Fibroblast of skin of right biceps (primary cell): ENCODE results near the gene SERP2.
A peak's percentile ranks its signal among the peaks of the same experiment; 100 is the strongest.

ENCODE experiments used
- DNase-seq: peaks from one replicate; pipeline ENCODE4 v3.0.0-alpha.2; 2013

SERP2 gene

GRCh38 chr13:44414716-44415115, 41.1 kb downstream of the SERP2 start:
- DNase-seq: no peak

- no peak for DNase-seq
Measured at GRCh38 chr13:44415815-44416214, 42.2 kb downstream of the SERP2 start.

GRCh38 chr13:44416301-44416700, 42.7 kb downstream of the SERP2 start:
- DNase-seq: no peak

- DNase-seq: no peak
Measured at GRCh38 chr13:44416744-44417143, 43.1 kb downstream of the SERP2 start.

GRCh38 chr13:44417446-44417845, 43.8 kb downstream of the SERP2 start:
- no peak for DNase-seq

- DNase-seq: no peak
Measured at GRCh38 chr13:44417876-44418275, 44.3 kb downstream of the SERP2 start.

- DNase-seq: peak; percentile 26
Measured at GRCh38 chr13:44420376-44421220, 47.0 kb downstream of the SERP2 start.

- DNase-seq: no peak
Measured at GRCh38 chr13:44421853-44422525, 48.4 kb downstream of the SERP2 start.

- no peak for DNase-seq
Measured at GRCh38 chr13:44422755-44423643, 49.4 kb downstream of the SERP2 start.

- no peak for DNase-seq
Measured at GRCh38 chr13:44423824-44424223, 50.2 kb downstream of the SERP2 start.

GRCh38 chr13:44425041-44425814, 51.6 kb downstream of the SERP2 start:
- DNase-seq: no peak

- no peak for DNase-seq
Measured at GRCh38 chr13:44425815-44426078, 52.1 kb downstream of the SERP2 start.

GRCh38 chr13:44426461-44426860, 52.8 kb downstream of the SERP2 start:
- DNase-seq: no peak

GRCh38 chr13:44429311-44429710, 55.7 kb downstream of the SERP2 start:
- no peak for DNase-seq

GRCh38 chr13:44431150-44431549, 57.5 kb downstream of the SERP2 start:
- no peak for DNase-seq

- no peak for DNase-seq
Measured at GRCh38 chr13:44432650-44433049, 59.0 kb downstream of the SERP2 start.

- DNase-seq: no peak
Measured at GRCh38 chr13:44433863-44434765, 60.5 kb downstream of the SERP2 start.

- no peak for DNase-seq
Measured at GRCh38 chr13:44434766-44435141, 61.1 kb downstream of the SERP2 start.

- DNase-seq: peak; percentile 99
Measured at GRCh38 chr13:44435142-44435918, 61.7 kb downstream of the SERP2 start.

- no peak for DNase-seq
Measured at GRCh38 chr13:44435919-44436510, 62.4 kb downstream of the SERP2 start.
